ENCODE results near the gene COLQ.

COLQ gene

DNA sequence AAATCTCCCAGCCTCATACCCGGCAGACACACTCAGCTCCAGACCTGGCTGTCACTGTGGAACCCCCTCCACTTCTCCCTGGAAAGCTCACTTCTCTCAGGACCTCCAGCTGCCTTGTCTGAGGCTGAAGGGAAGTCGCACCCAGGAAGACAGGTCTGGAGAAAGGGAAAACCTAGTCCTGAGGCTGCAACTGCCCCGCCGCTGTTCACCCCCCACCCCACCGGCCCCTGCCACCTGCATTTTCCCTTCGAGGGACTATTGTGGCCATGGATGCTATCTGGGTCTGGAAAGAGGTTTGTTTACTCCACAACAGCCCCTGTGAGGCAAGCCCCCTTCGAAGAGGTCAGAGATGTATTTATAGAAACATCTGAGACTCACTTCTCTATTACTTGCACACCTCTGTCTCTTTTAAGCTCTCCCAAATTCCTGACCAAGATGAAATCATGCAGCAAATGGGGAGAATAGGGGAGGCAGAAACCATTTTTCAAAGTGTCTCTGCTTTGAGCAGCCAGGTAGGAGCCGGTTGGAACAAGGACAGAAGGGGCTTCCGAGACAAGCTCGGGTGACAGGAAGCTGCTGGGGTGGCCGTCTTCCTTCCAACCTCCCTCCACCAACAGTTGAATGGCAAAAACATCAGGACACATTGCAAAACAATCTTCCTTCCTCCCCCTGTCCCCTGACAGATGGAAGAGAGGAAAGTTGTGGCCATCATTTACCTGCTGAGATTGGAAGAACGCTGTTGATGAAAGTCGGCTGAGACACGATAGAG, 518 bp downstream of the COLQ start:
- DNase-seq (ENCODE audit: extremely low read depth in 1 of 2, low read depth in 1 of 2), result no peak

DNA sequence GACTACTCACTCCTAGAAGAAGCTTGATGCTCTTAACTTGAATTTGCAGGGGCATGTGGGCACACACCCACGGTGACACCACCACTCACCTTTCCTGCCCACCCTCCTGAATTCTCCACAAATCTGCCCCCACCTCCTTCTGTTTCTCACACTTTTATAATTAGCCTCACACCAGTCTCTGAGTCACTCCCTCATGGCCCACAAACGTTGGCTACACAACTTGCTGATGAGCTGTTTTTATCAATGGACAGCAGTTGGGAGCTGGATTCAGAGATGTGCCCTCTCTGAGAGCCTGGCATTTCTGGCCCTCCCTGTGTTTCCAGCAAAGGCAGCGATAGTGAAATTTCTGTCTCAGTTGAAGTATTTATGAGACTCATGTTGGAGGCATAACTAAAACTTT, 1.3 kb downstream of the COLQ start:
- no peak for DNase-seq (ENCODE audit: extremely low read depth in 1 of 2, low read depth in 1 of 2)

DNA sequence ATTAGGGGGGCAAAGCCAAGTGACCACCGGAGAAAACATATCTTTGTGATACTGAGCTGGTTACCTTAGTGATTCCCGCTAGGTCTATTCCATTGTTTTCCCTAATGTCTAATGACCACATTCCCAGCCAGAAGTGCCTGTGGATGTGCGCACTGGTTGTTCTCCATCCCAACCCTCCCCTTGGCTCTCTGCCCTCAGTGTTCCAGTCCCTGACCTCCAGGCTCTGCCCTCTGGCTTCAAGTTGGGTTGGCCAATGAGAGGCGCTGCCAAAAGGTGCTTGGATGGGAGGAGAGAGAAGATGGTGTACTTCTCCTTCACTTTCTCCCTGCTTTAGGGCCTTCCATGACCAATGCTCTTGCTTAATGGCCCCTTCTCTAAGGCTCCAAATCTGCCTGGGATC, 2.4 kb downstream of the COLQ start:
- no peak for DNase-seq (ENCODE audit: extremely low read depth in 1 of 2, low read depth in 1 of 2)

DNA sequence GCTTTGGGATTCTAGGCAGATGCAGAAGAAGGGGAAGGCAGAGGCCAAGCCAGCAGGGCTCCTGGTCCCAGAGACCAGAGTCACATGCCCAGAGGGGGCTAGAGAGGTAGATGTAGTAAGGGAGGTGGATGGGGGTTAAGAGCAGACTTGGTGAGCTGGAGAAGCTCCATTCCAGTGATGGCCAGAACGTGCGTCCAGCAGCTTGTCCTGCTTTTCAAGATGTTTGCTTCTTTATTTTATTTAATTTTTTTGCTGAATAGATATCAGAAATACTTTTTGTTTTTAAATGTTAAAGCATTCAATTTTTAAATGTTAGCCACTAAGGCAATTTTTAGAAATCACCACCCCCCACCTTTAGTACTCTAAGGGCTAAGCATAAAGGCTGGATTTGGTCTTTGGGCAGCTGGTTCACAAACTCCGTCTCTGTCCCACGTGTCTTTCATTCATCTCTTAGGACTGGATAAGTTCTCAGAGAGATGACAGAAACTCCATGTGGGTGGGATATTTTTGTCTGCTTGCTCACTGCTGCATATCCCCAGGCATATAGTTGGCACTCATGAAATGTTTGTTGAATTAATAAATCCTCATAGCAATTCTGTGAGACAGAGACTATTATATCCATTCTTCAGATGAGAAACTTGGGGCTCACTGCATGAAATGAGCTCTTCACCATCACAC, 6.7 kb downstream of the COLQ start:
- DNase-seq (ENCODE audit: extremely low read depth in 1 of 2, low read depth in 1 of 2), result no peak

DNA sequence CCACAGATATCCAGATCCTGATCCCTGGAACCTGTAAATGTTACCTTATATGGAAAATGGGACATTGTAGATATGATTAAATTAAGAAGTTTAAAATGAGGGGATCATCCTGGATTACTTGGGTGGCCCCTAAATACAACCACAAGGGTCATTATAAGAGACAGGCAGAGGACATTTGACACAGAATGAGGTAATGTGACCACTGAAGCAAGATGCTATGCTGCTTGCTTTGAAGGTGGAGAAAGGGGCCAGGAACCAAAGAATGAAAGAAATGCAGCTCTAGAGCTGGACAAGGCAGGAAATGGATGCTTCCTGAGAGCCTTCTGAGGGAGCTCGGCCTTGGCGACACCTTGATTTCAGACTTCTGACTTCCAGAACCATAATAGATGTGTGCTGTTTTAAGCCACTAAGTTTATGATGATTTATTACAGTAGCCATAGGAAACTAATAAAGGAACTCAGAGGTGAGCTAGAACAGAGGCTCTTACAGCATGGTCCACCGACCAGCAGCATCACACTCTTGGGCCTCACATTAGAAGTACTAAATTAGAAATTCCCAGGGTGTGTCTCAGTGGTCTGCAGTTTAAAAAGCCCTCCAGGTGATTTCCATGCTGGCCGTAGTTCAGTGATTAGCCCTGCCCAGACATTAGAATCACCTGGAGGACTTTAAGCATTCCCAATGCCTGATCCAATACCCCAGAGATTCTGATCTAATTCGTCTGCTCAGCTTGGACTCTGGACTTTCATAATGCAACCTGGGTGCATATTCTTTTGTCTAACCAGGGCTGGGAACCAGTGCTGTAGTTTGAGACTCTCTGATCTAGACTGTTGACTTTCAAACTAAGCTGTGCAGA, 7.5 kb downstream of the COLQ start:
- no peak for DNase-seq (ENCODE audit: extremely low read depth in 1 of 2, low read depth in 1 of 2)

DNA sequence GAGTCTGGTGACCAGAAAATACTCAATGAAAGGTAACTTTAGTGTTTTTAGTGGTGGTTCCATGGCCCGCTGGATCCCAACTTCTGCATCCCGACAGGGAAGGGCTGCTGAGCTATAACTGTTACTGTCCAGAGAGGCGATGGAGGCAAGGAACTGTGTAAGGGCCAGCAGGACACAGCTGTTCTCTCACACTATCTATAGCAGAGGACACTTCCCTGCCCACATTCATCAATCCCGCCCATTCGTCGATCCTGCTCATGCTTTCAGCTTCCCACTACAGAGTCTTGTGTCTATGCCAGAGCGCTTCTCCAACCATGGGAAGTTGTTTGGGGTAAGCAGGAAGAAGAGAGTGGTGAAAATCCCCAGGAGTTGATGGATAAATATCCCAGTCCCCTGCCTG, 8.4 kb downstream of the COLQ start:
- no peak for DNase-seq (ENCODE audit: extremely low read depth in 1 of 2, low read depth in 1 of 2)

DNA sequence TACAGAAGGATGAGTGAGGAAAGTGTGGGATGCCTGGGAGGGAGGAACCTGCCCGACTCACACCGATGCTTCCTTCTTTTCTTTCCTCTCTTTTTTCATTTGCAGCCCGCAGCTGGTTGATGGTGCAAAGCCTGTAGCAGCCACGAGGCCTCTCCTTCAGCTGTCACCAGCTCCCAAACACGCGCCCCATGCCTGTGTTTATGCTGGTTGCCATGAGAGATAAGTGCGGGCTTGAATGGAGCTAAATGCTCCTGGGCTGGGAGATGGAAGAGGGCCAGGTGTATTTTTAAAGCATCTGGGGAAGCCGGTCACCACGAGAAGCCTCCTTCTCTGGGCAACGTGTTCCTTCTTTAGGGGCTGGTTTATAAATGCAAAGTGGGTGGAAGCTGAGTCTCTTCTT, 9.3 kb downstream of the COLQ start:
- DNase-seq (ENCODE audit: extremely low read depth in 1 of 2, low read depth in 1 of 2), result no peak

DNA sequence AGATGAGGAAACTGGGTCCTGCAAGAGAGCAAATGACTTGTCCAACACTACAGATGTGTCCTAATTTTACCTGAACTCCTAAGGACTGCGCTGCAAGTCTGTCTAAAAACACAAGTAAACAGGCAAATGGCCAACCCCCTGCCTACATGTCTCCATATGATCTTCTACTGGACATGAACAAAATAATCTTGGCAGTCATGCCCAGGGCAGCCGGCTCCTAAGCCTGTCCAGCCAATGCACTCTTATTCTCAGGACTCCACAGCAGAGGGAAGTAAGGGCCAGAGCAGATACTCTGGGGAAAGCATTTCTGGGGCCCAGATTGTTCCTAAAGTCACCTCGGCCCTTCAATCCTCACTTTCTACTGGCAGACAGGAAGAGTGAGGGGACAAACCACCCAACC, 10.3 kb downstream of the COLQ start:
- no peak for DNase-seq (ENCODE audit: extremely low read depth in 1 of 2, low read depth in 1 of 2)

DNA sequence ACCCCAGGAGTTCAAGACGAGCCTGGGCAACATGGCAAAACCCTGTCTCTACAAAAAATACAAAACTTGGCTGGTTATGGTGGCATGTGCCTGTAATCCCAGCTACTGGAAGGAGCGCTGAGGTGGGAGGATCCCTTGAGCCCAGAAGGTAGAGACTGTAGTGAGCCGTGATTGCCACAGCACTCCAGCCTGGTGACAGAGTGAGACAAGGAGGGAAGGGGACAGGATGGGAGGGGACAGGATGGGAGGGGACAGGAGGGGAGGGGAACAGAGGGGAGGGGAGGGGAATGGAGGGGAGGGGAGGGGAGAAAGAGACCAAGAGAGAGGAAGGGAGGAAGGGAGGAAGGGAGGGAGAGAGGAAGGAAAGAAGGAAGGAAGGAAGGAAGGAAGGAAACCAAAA, 11.0 kb downstream of the COLQ start:
- no peak for DNase-seq (ENCODE audit: extremely low read depth in 1 of 2, low read depth in 1 of 2)

DNA sequence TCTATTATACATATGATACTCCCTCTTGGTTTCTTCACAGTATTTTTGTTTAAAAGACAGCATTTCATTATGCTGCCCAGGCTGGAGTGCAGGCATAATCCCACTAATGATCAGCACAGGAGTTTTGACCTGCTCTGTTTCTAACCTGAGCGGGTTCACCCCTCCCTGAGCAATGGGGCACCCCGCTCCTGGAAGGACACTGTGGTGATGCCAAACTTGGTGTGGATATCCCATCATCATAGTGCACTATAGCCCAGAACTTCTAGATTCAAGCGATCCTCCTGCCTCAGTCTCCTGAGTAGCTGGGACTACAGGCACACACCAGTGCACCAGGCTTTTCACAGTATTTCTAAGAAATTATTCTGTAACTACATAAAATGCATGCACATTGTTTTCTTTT, 14.9 kb downstream of the COLQ start:
- DNase-seq (ENCODE audit: extremely low read depth in 1 of 2, low read depth in 1 of 2), result no peak

DNA sequence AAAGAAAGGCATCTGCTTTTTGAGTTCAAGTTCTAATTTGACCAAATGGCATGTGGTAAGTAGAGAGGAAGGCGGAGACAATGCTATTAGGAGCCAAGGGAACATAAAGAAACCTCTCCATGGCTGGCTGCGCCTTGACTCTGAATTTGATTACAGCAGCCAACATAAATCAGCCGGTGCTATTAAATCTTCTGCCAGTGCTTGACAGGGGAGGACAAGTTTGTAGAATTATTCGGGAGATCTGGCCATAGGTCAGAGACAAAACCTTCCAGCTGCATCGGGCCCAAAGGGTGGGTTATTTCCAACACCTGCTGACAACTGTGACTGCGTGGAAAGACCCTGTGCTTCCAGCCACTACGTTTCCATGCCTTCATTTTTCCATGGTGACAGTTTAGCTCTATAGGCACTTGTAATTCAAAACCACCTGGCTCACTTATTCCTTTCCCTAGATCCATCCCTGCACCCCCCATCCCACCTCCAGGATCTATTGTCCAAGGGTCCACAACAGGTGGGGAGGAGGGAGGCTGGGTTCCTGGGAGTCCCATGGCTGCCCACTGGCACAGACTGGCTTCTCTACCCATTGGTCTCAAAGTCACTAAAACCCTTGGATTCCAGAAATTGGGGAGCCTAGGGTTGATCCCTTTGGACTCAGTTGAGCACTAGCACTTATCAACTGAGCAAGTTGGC, 15.9 kb downstream of the COLQ start:
- DNase-seq (ENCODE audit: extremely low read depth in 1 of 2, low read depth in 1 of 2), result no peak

DNA sequence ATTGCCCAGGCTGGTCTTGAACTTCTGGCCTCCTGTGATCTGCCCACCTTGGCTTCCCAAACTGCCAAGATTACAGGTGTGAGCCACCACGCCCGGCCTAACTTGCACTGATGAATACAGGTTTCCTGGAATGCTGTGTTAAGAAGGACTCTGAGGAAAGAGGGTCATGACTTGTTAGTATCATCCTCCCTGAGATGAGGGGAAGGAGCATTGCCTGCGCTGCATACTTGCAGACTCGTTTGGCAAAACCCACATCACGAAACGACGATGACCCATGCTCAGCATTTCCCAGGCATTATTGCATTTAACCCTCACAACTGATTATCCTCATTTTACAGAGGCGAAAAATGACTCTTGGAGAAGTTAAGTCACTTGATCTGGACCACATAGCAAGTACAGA, 18.9 kb downstream of the COLQ start:
- DNase-seq (ENCODE audit: extremely low read depth in 1 of 2, low read depth in 1 of 2), result no peak

DNA sequence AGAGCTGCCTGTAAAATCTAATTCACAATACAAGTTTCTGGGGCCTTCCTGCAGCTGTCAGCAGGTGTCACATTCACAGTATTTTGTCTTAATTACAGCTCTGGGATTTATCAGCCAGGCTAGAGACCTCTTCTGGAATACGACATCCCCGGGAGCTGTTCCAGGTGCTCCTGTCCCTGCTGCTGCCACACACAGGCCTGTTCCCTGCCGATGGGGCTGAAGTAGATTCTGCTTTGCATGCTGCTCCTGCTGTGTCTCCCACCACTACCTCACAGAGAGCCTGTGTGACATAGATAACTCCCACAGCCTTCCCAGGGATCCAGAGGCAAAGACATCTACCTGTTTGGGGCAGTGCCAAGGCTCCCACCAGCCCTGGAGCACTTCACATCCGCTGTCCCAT, 20.4 kb downstream of the COLQ start:
- DNase-seq (ENCODE audit: extremely low read depth in 1 of 2, low read depth in 1 of 2), result no peak

DNA sequence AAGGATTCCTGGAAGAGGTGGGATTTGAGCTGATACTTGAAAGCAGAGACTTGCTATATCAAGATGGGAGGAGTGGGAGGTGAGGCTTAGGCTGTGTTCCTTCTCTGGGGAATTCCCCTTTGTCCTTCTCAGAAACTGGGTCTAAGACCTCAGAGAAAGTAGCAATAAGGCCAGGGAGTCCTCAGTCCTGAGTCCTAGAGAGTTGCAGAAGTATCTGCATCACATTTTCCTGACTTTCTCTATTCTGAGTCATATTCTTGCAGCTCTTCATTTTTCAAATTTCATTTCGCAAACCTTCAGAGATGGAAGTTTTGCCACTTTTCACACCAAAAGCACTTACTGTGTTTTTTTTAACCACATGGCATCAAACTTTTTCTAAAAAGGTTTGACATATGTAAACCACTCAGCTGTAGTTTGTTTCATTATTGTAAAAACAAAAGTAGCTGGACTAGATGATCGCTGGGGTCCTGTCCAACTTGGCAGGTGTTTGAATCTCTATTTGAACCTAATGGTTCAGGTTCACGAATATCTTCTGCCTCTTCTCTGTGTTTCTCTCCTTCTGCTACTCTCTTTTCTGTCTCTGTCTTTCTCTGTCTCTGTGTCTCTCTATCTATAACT, 21.3 kb downstream of the COLQ start:
- no peak for DNase-seq (ENCODE audit: extremely low read depth in 1 of 2, low read depth in 1 of 2)

DNA sequence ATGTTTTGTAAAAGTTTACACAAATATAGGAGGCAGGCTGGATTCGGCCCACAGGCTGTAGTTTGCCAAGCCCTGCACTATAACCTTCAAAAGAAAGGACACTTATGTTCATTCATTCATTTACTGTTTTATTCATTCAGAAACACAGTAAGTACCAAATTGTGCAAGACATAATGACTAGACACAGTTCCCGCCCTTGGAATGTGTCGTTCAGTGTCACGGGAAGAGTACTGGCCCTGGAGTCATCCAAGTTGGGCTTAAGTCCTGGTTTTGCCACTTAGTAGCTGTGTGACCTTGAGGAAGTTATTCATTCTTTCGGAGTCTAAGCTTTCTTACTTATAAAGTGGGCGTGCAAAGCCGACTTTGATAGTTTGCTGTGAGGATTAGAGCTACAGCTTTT, 22.0 kb downstream of the COLQ start:
- DNase-seq (ENCODE audit: extremely low read depth in 1 of 2, low read depth in 1 of 2), result no peak

DNA sequence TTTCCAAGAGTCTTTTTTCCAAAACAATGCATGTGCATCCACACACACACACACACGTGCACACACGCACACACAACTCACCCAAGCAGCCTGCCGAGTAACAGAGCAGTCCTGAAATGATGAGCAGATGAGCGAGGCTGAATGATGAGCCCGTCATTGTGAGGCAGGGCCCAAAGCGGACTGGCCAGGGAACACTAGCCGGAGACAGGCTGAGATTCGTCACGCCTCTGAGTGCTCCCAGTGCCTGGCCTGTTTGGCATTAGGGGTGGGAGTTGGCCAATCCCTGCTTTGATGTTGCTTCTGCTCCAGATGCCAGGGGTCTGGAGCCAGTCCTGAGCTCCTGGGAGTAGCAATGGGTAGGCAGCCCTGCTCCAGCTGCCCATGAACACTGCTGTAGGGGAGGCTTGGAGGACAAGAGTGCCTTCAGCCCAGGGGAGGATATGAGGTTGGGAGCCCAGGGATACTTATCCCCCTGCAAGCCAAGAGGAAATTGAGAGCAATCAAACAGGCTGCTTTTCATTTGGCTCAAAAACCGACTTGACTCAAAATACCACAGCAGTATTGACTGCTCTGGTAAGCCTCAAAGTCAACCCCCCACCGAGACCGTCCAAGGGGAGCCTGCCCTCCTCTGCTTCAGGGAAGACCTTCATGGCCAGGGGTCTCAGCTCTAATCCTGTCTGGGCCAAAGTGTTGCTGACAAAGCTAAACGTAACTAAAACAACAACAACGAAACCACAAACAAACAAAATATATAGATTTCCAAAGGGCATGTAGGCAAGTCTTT, 22.9 kb downstream of the COLQ start:
- no peak for DNase-seq (ENCODE audit: extremely low read depth in 1 of 2, low read depth in 1 of 2)

DNA sequence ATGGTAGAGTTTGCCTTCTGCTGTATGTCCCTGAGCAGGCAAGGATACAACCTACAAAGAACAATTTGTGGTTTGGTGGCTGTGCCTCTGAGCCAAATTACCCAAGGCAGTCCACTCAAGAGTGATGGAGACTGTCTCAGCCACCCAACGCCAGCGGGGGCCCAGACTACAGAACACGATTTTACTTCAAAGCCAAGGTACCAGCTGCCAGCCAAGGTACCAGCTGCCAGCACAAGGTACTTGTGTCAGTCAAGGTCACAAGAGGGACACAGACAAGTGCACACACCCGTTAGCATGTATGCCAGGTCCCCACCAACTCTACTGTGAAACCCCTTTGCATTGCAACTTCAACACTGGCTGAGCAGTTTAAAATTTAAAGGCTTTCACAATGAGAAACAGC, 23.5 kb downstream of the COLQ start:
- no peak for DNase-seq (ENCODE audit: extremely low read depth in 1 of 2, low read depth in 1 of 2)

DNA sequence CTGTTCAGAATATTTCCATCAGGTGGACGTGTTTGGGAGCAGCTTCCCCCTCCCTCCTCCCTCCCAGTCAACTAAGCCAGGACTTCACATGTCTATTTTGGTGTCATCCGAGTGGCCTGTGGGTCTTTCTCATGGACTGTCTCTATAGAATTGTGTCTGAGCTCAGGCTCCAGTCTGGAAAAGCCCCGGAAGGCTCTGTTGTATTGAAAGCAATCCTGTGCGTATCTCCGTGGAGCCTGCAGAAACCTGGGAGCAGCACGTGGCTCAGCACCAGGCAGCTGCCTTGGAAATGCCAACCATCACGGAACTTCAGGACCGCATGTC, 25.2 kb downstream of the COLQ start:
- no peak for DNase-seq (ENCODE audit: extremely low read depth in 1 of 2, low read depth in 1 of 2)

DNA sequence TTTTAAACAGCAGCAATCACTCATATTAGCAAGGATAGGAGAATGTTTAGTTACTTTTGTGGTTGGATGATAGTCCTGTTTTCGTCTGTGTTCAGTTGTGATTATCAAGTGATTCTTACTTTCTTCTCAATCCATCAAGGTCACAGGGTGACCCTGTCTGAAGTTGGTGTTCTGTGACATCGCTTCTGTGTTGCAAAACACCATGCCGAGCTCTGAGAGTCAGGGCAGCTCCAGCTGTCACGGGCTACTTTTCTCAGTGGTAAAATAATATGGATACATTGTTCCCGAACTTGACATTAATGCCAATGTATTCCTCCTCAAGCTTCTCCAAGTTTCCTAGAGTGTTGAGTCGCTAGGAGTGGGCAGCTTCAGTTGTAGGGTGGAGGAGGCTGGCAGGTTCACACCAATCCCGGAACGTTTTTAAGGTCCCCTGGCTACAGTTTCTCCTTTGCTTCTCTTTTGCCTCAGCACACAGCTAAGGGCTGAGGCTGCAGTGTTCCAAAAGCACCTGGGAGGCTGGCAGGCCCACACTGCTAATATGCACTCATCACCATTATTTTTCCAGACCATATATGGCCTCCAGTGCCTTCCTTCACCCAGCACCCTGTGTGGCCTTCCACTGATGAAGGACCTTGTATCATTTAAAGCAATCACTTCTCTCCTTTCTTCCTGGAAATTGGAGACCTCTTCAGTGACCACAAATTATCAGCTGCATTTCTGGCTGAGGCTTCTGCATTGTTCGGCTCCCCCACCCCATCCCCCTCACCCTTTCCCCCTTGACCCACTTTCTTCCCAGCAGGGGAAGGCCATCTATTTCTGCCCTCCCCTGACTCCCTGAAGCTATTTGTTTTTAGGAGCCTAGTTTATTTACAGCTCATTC, 25.8 kb downstream of the COLQ start:
- no peak for DNase-seq (ENCODE audit: extremely low read depth in 1 of 2, low read depth in 1 of 2)
